ENCODE results near the gene FOXC1. TPM values are rescaled to one million over a fixed set of nuclear protein-coding genes. Genes with fewer than 3 reads are reported as not detected.

The FOXC1 gene
- total RNA-seq, 1 donor from 2014 or later: 4.9 TPM

- H3K27me3 ChIP-seq: no peaks in the 10 kb centered on the region
- no peak overlapping the region for H3K4me3 ChIP-seq
- H3K36me3 ChIP-seq: no peaks in the 10 kb centered on the region
- H3K9me3 ChIP-seq: no peaks in the 10 kb centered on the region
- TF ChIP-seq CTCF (IDR thresholded peaks at IDR 0.05): no peak
- no peaks in the 10 kb centered on the region for H3K4me1 ChIP-seq
- no peak overlapping the region for H3K27ac ChIP-seq
- ATAC-seq (no peak), DNase-seq (no peak)
- intact Hi-C loops (cut with DNase I): no loop called here
Observed at GRCh38 chr6:1662534-1662933, 52.8 kb downstream of the FOXC1 start.

Other genes starting within 250 kb of the FOXC1 start
- gene FOXF2, start 220.3 kb upstream of the FOXC1 start, total RNA-seq: 15.7 TPM